ENCODE results near the gene ZNF512B.

The ZNF512B gene

DNA sequence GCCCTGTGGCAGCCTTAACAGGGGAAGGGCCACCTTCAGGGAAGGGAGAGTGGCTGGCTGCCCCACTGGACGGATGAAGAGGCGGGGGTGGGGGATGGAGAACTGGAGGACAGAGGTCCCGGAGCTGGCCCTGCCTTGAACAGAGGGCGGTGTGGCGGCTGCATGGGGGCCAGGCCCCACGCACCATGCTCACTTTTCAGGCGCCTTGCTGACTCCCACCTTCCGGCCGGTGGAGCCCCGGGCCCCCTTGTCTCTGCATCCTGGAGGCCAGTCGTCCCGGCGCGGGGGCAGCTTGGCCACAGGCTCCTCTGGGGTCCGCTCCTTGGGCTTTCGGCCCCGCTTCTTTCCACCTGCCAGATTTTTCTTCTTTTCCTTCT lies 10.0 kb downstream of the ZNF512B start:
- DNase-seq (ENCODE audit: low spot score) = no peak
- TF ChIP-seq, protein P1, sequence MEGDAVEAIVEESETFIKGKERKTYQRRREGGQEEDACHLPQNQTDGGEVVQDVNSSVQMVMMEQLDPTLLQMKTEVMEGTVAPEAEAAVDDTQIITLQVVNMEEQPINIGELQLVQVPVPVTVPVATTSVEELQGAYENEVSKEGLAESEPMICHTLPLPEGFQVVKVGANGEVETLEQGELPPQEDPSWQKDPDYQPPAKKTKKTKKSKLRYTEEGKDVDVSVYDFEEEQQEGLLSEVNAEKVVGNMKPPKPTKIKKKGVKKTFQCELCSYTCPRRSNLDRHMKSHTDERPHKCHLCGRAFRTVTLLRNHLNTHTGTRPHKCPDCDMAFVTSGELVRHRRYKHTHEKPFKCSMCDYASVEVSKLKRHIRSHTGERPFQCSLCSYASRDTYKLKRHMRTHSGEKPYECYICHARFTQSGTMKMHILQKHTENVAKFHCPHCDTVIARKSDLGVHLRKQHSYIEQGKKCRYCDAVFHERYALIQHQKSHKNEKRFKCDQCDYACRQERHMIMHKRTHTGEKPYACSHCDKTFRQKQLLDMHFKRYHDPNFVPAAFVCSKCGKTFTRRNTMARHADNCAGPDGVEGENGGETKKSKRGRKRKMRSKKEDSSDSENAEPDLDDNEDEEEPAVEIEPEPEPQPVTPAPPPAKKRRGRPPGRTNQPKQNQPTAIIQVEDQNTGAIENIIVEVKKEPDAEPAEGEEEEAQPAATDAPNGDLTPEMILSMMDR (IDR thresholded peaks at IDR 0.05) = no peak
- Histone ChIP-seq H3K27ac (no peak overlapping the region), H3K4me3 (no peak overlapping the region)

GRCh38 chr20:63958964-63959698 lies 10.6 kb downstream of the ZNF512B start:
- TF ChIP-seq, protein P1 (IDR thresholded peaks at IDR 0.05) = no peak
- H3K4me3 ChIP-seq = no peak overlapping the region
- no peak overlapping the region for H3K27ac ChIP-seq
- DNase-seq (ENCODE audit: low spot score) = no peak

DNA sequence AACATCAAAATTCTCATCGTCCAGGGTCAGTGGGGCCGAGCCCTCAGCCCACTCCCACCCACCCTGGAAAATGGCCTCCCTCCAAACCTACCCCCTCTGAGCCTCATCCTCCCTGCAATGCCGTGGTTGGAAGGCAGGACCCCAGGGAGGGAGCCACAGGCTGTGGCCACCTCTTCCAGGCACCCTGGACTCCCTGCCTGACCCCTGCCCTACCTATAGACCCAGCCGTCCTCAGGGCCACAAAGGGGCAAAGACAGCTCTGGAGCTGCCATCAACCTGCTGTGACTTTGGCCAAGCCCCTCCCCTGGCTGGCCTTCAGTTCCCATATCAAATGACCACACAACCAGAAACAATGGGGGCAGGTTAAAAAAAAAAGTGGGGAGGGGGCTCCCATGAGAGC lies 11.3 kb downstream of the ZNF512B start:
- H3K27ac ChIP-seq = no peak overlapping the region
- H3K4me3 ChIP-seq = no peak overlapping the region
- TF ChIP-seq, protein P1 (IDR thresholded peaks at IDR 0.05) = no peak
- no peak for DNase-seq (ENCODE audit: low spot score)

GRCh38 chr20:63957690-63958441 lies 11.9 kb downstream of the ZNF512B start:
- TF ChIP-seq, protein P1 (IDR thresholded peaks at IDR 0.05) = no peak
- H3K4me3 ChIP-seq = peak overlapping the region; percentile 91
- DNase-seq (ENCODE audit: low spot score) = no peak
- peak overlapping the region; percentile 83 to 90 for H3K27ac ChIP-seq

GRCh38 chr20:63957004-63957689 lies 12.6 kb downstream of the ZNF512B start:
- TF ChIP-seq, protein P1 (IDR thresholded peaks at IDR 0.05) = no peak
- Histone ChIP-seq H3K4me3 (peak overlapping the region; percentile 91), H3K27ac (peak overlapping the region; percentile 83 to 90)
- DNase-seq (ENCODE audit: low spot score) = no peak

DNA sequence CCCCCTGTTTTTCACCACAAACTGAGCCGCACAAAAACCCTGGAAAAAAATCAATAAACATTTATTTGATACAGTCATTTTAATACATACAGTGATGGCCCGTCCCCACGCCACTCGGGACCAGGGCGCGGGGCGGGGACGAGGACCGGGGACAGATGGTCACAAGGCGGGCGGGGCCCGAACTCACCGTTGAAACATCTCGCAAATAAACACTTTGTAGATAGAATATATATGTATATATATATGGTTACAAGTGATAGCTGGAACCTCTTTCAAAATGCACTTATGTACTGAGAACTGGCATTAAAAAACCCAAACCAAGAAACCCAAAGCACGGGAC lies 13.1 kb downstream of the ZNF512B start:
- peak; percentile 87 for DNase-seq (ENCODE audit: low spot score)
- H3K27ac ChIP-seq = peak overlapping the region; percentile 83 to 90
- peak overlapping the region; percentile 91 for H3K4me3 ChIP-seq
- TF ChIP-seq, protein P1 (IDR thresholded peaks at IDR 0.05) = no peak
